GM12878 (cell line): ENCODE results near the gene IHH. TPM values are rescaled to one million over a fixed set of nuclear protein-coding genes. Genes with fewer than 3 reads are reported as not detected.

ENCODE experiments used
- ATAC-seq: fragments of 200-7000 bp; cut with Tn5 transposase; 3 replicates; pipeline ENCODE4 v1.9.1; 2020; ENCODE audit warnings: mild to moderate bottlenecking, moderate library complexity
- BruUV-seq: library from RNA; stranded (reverse); fragments of 400-500 nt; replicated peaks from 2 replicates; lab custom pipeline; 2021; lab: Mats Ljungman, UMichigan
- CTCF ChIA-PET: fragments of 300-600 bp; sonication (Branson Sonifier 250); formaldehyde crosslinking; extraction: SDS; loops from one replicate; lab custom pipeline; 2021; ENCODE audit warnings: inconsistent platforms; lab: Yijun Ruan, JAX
- POLR2A ChIA-PET: fragments of 350-600 bp; formaldehyde crosslinking; extraction: SDS; loops from one replicate; lab custom pipeline; 2021; ENCODE audit warnings: inconsistent platforms; lab: Charles Lee
- RAD21 ChIA-PET: fragments of 300-600 bp; sonication (Branson Sonifier 250); formaldehyde crosslinking; loops from one replicate; lab custom pipeline; 2023; ENCODE audit warnings: antibody characterized with exemption; ENCODE audit not compliant: unreplicated experiment; lab: Charles Lee
- SMC1A ChIA-PET: fragments of 300-600 bp; sonication (Branson Sonifier 250); formaldehyde crosslinking; loops from one replicate; lab custom pipeline; 2023; ENCODE audit not compliant: unreplicated experiment, uncharacterized antibody; lab: Charles Lee
- DNase-seq: peaks from one replicate; pipeline ENCODE4 v3.0.0-alpha.2; 2011; ENCODE audit warnings: low read depth, low spot score
- FAIRE-seq: peaks from 3 replicates; lab custom pipeline; 2011; peaks lifted over from hg19 to GRCh38; lab: Jason Lieb, UNC
- H2AFZ ChIP-seq: 2 replicates; pipeline ENCODE4 v1.6.0; 2011; ENCODE audit warnings: low read depth, low read length, control low read depth; ENCODE audit not compliant: control insufficient read depth
- H3K27ac ChIP-seq: 2 replicates; pipeline ENCODE4 v1.5.1; 2011; ENCODE audit warnings: control low read depth; ENCODE audit not compliant: control insufficient read depth, insufficient read depth
- H3K27me3 ChIP-seq, 2 experiments: replicated peaks in 1 of 2; 2 replicates each; pipeline versions ENCODE4 v1.6.0 to v1.6.1; 2011; ENCODE audit warnings: low read length in 1 of 2; ENCODE audit not compliant: control insufficient read depth in 2 of 2, insufficient read depth in 2 of 2
- H3K36me3 ChIP-seq, 2 experiments: 2 replicates each; pipeline ENCODE4 v1.5.1; 2011; ENCODE audit warnings: low read length in 1 of 2; ENCODE audit not compliant: control insufficient read depth in 2 of 2, insufficient read depth in 2 of 2
- H3K4me1 ChIP-seq: 2 replicates; pipeline ENCODE4 v1.6.1; 2011; ENCODE audit warnings: mild to moderate bottlenecking, low read length, moderate library complexity, mixed read lengths; ENCODE audit not compliant: control insufficient read depth, insufficient read depth
- H3K4me2 ChIP-seq: 2 replicates; pipeline ENCODE4 v1.6.0; 2011; ENCODE audit warnings: control low read depth; ENCODE audit not compliant: control insufficient read depth, insufficient read depth
- H3K4me3 ChIP-seq: fragments of 200-600 bp; sonication (generic); 2 replicates; pipeline ENCODE4 v1.5.1; 2016
- H3K79me2 ChIP-seq: 2 replicates; pipeline ENCODE4 v1.6.0; 2011; ENCODE audit warnings: low read length; ENCODE audit not compliant: control insufficient read depth, insufficient read depth
- H3K9ac ChIP-seq: 2 replicates; pipeline ENCODE4 v1.8.0; 2011; ENCODE audit warnings: low read length, control low read depth, mixed read lengths; ENCODE audit not compliant: control insufficient read depth, insufficient read depth
- H3K9me3 ChIP-seq: replicated peaks from 3 replicates; pipeline ENCODE4 v1.5.1; 2011; ENCODE audit warnings: mild to moderate bottlenecking, low read length; ENCODE audit not compliant: control insufficient read depth, insufficient read depth
- H4K20me1 ChIP-seq: 2 replicates; pipeline ENCODE4 v1.6.0; 2011; ENCODE audit not compliant: control insufficient read depth, insufficient read depth
- TCF12 ChIP-seq: IDR thresholded peaks from 2 replicates; pipeline ENCODE4 v1.6.1; 2011; ENCODE audit warnings: low read depth, mild to moderate bottlenecking, low read length
- WGBS: methylation state at CpG from one replicate; pipeline ENCODE4 v1.1.6; 2016; ENCODE audit warnings: low lambda C conversion rate; ENCODE audit not compliant: insufficient replicate concordance, insufficient coverage; ENCODE audit errors: missing lambda C conversion rate; 5-methylcytosine and 5-hydroxymethylcytosine counted together
- in situ Hi-C: fragments of 300-500 bp; cut with MboI; formaldehyde crosslinking; loops from 9 replicates; pipeline ENCODE4 v1.14.3; 2018; ENCODE audit warnings: mixed read lengths
- intact Hi-C: fragments of 100-400 bp; cut with micrococcal nuclease; formaldehyde crosslinking; loops from one replicate; pipeline ENCODE4 v1.14.2; 2022; ENCODE audit not compliant: unreplicated experiment
- polyA plus RNA-seq, 11 experiments: library from polyadenylated mRNA; depleted of rRNA in 4 of 11; unstranded in 6 of 11; stranded (reverse) in 5 of 11; fragments of >200 nt; fragmentation: Nextera tagmentation in 4 of 11; fragmentation: Illumina TruSeq in 1 of 11; extraction: Ambion mirVana in 4 of 11; extraction: Trizol in 1 of 11; gene quantifications; 1 replicate in 1 of 11; 2 replicates in 10 of 11; pipeline versions ENCODE4 v1.2.1 to v1.2.3, GENCODE V29; 2011 to 2016; ENCODE audit warnings: inconsistent platforms in 2 of 11, missing spikeins in 2 of 11, low read depth in 1 of 11
- total RNA-seq, 4 experiments: library from RNA; depleted of rRNA in 3 of 4; stranded (reverse); fragments of >200 nt in 3 of 4; fragmentation: Illumina TruSeq in 1 of 4; extraction: Trizol in 1 of 4; gene quantifications; 2 replicates each; pipeline versions ENCODE4 v1.2.1 to v1.2.3, GENCODE V29; 2013 to 2021
- TF ChIP-seq, protein P1 (sequence below): fragments of 450-650 bp; conservative IDR thresholded peaks from 2 replicates; pipeline ENCODE4 v1.6.1; 2017; ENCODE audit warnings: mild to moderate bottlenecking, moderate library complexity
- TF ChIP-seq, protein P2 (sequence below): fragments of 450-650 bp; IDR thresholded peaks from 2 replicates; pipeline ENCODE4 v1.6.1; 2016; ENCODE audit warnings: mild to moderate bottlenecking
- TF ChIP-seq, protein P3 (sequence below): IDR thresholded peaks from 2 replicates; pipeline ENCODE4 v1.6.1; 2012; ENCODE audit warnings: mild to moderate bottlenecking, low read depth, low read length

Gene IHH
- total and polyA plus RNA-seq, 10 of the 15 experiments (the other 5 are each of a cell fraction or from before 2014, with no cell fraction given), result 0.04 TPM; not detected in 9

DNA sequence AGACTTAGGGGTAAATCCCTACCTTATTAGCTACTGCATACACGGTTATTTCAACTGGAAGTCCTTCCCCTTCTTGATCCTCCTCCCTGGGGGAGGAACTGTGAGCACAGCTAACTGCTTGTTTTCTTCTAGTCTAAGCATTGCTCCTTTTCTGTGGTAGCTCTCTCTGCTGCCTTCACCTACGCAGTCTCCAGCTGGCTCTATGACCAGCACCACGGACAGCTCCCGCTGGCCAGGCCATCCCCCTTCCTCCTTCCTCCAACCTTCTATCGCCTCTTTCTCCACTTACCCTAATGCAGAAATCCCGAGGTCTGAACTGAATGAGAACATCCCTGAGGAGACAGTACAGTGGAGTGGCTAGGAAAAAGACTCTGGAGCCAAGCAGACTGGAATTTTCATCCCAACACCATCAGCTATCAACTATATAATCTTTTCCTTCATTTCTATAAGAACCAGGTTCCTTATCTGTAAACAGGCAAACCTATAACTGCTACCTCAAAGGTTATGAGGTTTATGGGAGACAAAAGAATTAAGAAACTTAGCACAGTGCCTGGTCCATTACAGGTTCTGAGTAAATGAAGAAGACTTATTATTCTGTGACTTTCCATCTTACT, 14.7 kb downstream of the IHH start:
- 18% methylated on average over 6 of the region's 6 CpGs for WGBS
- in situ Hi-C loops (no loop called here), intact Hi-C loops (no loop called here)
- RAD21 ChIA-PET, result interaction anchor here (0.8 kb wide), 1 partner anchor 73 kb away, joined by 3 read pairs; no protein-coding TSS in a partner anchor
- Histone ChIP-seq H3K27ac (no peak overlapping the region), H3K4me2 (no peak overlapping the region), H3K36me3 (no peaks in the 10 kb centered on the region), H3K4me1 (no peaks in the 10 kb centered on the region), H3K4me3 (no peak overlapping the region), H4K20me1 (no peaks in the 10 kb centered on the region; the same call in 1 of the 2 replicates), H3K9me3 (no peaks in the 10 kb centered on the region), H3K27me3 (peaks cover 0 to 11% of the 10 kb centered on the region in 2 experiments; a peak in 3 of 4 replicates), H2AFZ (no peak overlapping the region), H3K79me2 (no peaks in the 10 kb centered on the region), H3K9ac (no peak overlapping the region)
- peak; percentile 52 for FAIRE-seq
- SMC1A ChIA-PET, result interaction anchor here (1.6 kb wide), 1 partner anchor 109 kb away, joined by 4 read pairs; no protein-coding TSS in a partner anchor
- POLR2A ChIA-PET, result no interaction called here
- peak; percentile 64 for ATAC-seq
- no TSS peak for BruUV-seq
- TF ChIP-seq, protein P1, sequence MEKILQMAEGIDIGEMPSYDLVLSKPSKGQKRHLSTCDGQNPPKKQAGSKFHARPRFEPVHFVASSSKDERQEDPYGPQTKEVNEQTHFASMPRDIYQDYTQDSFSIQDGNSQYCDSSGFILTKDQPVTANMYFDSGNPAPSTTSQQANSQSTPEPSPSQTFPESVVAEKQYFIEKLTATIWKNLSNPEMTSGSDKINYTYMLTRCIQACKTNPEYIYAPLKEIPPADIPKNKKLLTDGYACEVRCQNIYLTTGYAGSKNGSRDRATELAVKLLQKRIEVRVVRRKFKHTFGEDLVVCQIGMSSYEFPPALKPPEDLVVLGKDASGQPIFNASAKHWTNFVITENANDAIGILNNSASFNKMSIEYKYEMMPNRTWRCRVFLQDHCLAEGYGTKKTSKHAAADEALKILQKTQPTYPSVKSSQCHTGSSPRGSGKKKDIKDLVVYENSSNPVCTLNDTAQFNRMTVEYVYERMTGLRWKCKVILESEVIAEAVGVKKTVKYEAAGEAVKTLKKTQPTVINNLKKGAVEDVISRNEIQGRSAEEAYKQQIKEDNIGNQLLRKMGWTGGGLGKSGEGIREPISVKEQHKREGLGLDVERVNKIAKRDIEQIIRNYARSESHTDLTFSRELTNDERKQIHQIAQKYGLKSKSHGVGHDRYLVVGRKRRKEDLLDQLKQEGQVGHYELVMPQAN, result no peak
- TF ChIP-seq TCF12, result 0 out of 2 replicates have a peak, but pooled peaks have one; percentile 18
- TF ChIP-seq, protein P2, sequence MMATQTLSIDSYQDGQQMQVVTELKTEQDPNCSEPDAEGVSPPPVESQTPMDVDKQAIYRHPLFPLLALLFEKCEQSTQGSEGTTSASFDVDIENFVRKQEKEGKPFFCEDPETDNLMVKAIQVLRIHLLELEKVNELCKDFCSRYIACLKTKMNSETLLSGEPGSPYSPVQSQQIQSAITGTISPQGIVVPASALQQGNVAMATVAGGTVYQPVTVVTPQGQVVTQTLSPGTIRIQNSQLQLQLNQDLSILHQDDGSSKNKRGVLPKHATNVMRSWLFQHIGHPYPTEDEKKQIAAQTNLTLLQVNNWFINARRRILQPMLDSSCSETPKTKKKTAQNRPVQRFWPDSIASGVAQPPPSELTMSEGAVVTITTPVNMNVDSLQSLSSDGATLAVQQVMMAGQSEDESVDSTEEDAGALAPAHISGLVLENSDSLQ, result no peak
- TF ChIP-seq, protein P3, sequence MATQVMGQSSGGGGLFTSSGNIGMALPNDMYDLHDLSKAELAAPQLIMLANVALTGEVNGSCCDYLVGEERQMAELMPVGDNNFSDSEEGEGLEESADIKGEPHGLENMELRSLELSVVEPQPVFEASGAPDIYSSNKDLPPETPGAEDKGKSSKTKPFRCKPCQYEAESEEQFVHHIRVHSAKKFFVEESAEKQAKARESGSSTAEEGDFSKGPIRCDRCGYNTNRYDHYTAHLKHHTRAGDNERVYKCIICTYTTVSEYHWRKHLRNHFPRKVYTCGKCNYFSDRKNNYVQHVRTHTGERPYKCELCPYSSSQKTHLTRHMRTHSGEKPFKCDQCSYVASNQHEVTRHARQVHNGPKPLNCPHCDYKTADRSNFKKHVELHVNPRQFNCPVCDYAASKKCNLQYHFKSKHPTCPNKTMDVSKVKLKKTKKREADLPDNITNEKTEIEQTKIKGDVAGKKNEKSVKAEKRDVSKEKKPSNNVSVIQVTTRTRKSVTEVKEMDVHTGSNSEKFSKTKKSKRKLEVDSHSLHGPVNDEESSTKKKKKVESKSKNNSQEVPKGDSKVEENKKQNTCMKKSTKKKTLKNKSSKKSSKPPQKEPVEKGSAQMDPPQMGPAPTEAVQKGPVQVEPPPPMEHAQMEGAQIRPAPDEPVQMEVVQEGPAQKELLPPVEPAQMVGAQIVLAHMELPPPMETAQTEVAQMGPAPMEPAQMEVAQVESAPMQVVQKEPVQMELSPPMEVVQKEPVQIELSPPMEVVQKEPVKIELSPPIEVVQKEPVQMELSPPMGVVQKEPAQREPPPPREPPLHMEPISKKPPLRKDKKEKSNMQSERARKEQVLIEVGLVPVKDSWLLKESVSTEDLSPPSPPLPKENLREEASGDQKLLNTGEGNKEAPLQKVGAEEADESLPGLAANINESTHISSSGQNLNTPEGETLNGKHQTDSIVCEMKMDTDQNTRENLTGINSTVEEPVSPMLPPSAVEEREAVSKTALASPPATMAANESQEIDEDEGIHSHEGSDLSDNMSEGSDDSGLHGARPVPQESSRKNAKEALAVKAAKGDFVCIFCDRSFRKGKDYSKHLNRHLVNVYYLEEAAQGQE, result peak; percentile 94
- DNase-seq, result no peak
- CTCF ChIA-PET, result interaction anchor here (0.6 to 1.6 kb wide), 4 partner anchors 16 to 111 kb away, joined by 3 to 6 read pairs (median 4); no protein-coding TSS in a partner anchor
